H1 (cell line): ENCODE measurements around the gene PGM1. TPM values are rescaled to one million over a fixed set of nuclear protein-coding genes. Genes with fewer than 3 reads are reported as not detected.

Experiments
- CTCF ChIA-PET: fragments of 300-600 bp; sonication (Branson Sonifier 250); formaldehyde crosslinking; loops from one replicate; lab custom pipeline; 2021; ENCODE audit not compliant: partially characterized antibody; lab: Charles Lee
- POLR2A ChIA-PET: fragments of 300-600 bp; sonication (Branson Sonifier 250); formaldehyde crosslinking; loops from one replicate; lab custom pipeline; 2021; ENCODE audit warnings: inconsistent platforms; ENCODE audit not compliant: partially characterized antibody; lab: Charles Lee
- DNase-seq, 2 experiments: peaks; one replicate each; pipeline versions ENCODE4 v3.0.0 to v3.0.0-alpha.2; 2010 to 2022; ENCODE audit warnings: low spot score in 2 of 2, low read depth in 1 of 2, mixed read lengths in 1 of 2
- FAIRE-seq: peaks from 2 replicates; lab custom pipeline; 2011; peaks lifted over from hg19 to GRCh38; lab: Jason Lieb, UNC
- H2AFZ ChIP-seq: 2 replicates; pipeline ENCODE4 v1.8.1; 2012; ENCODE audit warnings: low read length, inconsistent platforms
- H2AK5ac ChIP-seq: 2 replicates; pipeline ENCODE4 v1.6.1; 2013; ENCODE audit warnings: low read depth, low read length
- H2BK120ac ChIP-seq: replicated peaks from 2 replicates; pipeline ENCODE3; 2013; ENCODE audit warnings: low read depth, low read length, inconsistent platforms
- H2BK12ac ChIP-seq: 2 replicates; pipeline ENCODE4 v1.6.1; 2013; ENCODE audit warnings: low read depth, low read length
- H2BK15ac ChIP-seq: 2 replicates; pipeline ENCODE4 v1.6.1; 2013; ENCODE audit warnings: low read length
- H2BK20ac ChIP-seq: 2 replicates; pipeline ENCODE4 v1.6.1; 2013; ENCODE audit warnings: low read length
- H2BK5ac ChIP-seq: 2 replicates; pipeline ENCODE4 v1.6.1; 2013; ENCODE audit warnings: low read depth, low read length
- H3K14ac ChIP-seq: 2 replicates; pipeline ENCODE4 v1.6.1; 2013; ENCODE audit warnings: inconsistent platforms; ENCODE audit not compliant: insufficient read length
- H3K18ac ChIP-seq: 2 replicates; pipeline ENCODE4 v1.6.1; 2013; ENCODE audit warnings: low read length; ENCODE audit errors: extremely low read depth
- H3K23ac ChIP-seq: 2 replicates; pipeline ENCODE4 v1.6.1; 2013; ENCODE audit warnings: inconsistent platforms; ENCODE audit not compliant: insufficient read length
- H3K23me2 ChIP-seq: 2 replicates; pipeline ENCODE4 v1.6.1; 2013; ENCODE audit warnings: low read depth, low read length
- H3K27ac ChIP-seq: 2 replicates; pipeline ENCODE4 v1.6.1; 2011; ENCODE audit warnings: low read depth, low read length, inconsistent platforms
- H3K27me3 ChIP-seq, 4 experiments: replicated peaks in 1 of 4; 1 replicate in 1 of 4; 2 replicates in 3 of 4; pipeline versions ENCODE4 v1.6.1 to v1.8.1; 2011 to 2013; ENCODE audit warnings: low read length in 3 of 4, mild to moderate bottlenecking in 3 of 4, inconsistent platforms in 2 of 4, mixed read lengths in 2 of 4, moderate library complexity in 1 of 4; ENCODE audit not compliant: control insufficient read depth in 3 of 4, insufficient read depth in 3 of 4; ENCODE audit errors: extremely low read depth in 1 of 4
- H3K36me3 ChIP-seq, 4 experiments: 2 replicates each; pipeline versions ENCODE4 v1.6.1 to v1.8.1; 2011 to 2013; ENCODE audit warnings: mild to moderate bottlenecking in 4 of 4, low read length in 3 of 4, moderate library complexity in 2 of 4, control low read depth in 1 of 4, inconsistent platforms in 1 of 4; ENCODE audit not compliant: insufficient read depth in 4 of 4, control insufficient read depth in 2 of 4
- H3K4ac ChIP-seq: replicated peaks from 2 replicates; pipeline ENCODE3; 2013; ENCODE audit warnings: low read length, low read depth, mixed read lengths, inconsistent platforms; ENCODE audit not compliant: insufficient read length
- H3K4me1 ChIP-seq, 4 experiments: replicated peaks in 1 of 4; 1 replicate in 1 of 4; 2 replicates in 3 of 4; pipeline versions ENCODE4 v1.6.1 to v1.8.1; 2011 to 2013; ENCODE audit warnings: low read length in 3 of 4, inconsistent platforms in 2 of 4, mixed read lengths in 1 of 4; ENCODE audit not compliant: insufficient read depth in 4 of 4, control insufficient read depth in 3 of 4
- H3K4me2 ChIP-seq, 2 experiments: 2 replicates each; pipeline versions ENCODE4 v1.6.1 to v1.8.1; 2011 to 2013; ENCODE audit warnings: low read depth in 2 of 2, low read length in 2 of 2, control low read depth in 1 of 2, inconsistent platforms in 1 of 2, mild to moderate bottlenecking in 1 of 2; ENCODE audit not compliant: insufficient read depth in 1 of 2
- H3K4me3 ChIP-seq, 4 experiments: fragments of 200-600, 300-600 bp in 1 of 4; sonication (generic), shearing (Covaris generic), sonication (Bioruptor Twin) in 1 of 4; 2 replicates each; pipeline versions ENCODE4 v1.5.1 to v1.8.1; 2011 to 2016; ENCODE audit warnings: low read length in 4 of 4, low read depth in 3 of 4, control low read depth in 2 of 4, inconsistent platforms in 2 of 4, mild to moderate bottlenecking in 2 of 4, mixed read lengths in 1 of 4, moderate library complexity in 1 of 4; ENCODE audit not compliant: insufficient read depth in 2 of 4; ENCODE audit errors: extremely low read depth in 1 of 4
- H3K56ac ChIP-seq: replicated peaks from 2 replicates; pipeline ENCODE3; 2013; ENCODE audit warnings: low read depth, mild to moderate bottlenecking, mixed read lengths, low read length, inconsistent platforms; ENCODE audit not compliant: insufficient read length
- H3K79me1 ChIP-seq: 2 replicates; pipeline ENCODE4 v1.6.1; 2013; ENCODE audit warnings: low read depth, low read length, control low read depth
- H3K79me2 ChIP-seq, 2 experiments: 2 replicates each; pipeline versions ENCODE4 v1.6.1 to v1.8.1; 2012 to 2013; ENCODE audit warnings: low read length in 2 of 2, mild to moderate bottlenecking in 2 of 2, inconsistent platforms in 1 of 2; ENCODE audit not compliant: insufficient read depth in 2 of 2, control insufficient read depth in 1 of 2
- H3K9ac ChIP-seq, 4 experiments: replicated peaks in 1 of 4; 1 replicate in 1 of 4; 2 replicates in 3 of 4; pipeline versions ENCODE4 v1.6.1 to v1.8.1; 2011 to 2013; ENCODE audit warnings: low read depth in 3 of 4, low read length in 3 of 4, control low read depth in 2 of 4, mild to moderate bottlenecking in 2 of 4, moderate library complexity in 2 of 4, inconsistent platforms in 1 of 4; ENCODE audit errors: extremely low read depth in 1 of 4
- H3K9me3 ChIP-seq, 2 experiments: 2 replicates each; pipeline versions ENCODE4 v1.6.1 to v1.8.1; 2012 to 2013; ENCODE audit warnings: mild to moderate bottlenecking in 2 of 2, moderate library complexity in 2 of 2, control low read depth in 1 of 2, inconsistent platforms in 1 of 2, low read depth in 1 of 2, low read length in 1 of 2, mixed read lengths in 1 of 2; ENCODE audit not compliant: insufficient read depth in 2 of 2
- H4K20me1 ChIP-seq, 2 experiments: replicated peaks in 1 of 2; 2 replicates each; pipeline versions ENCODE3 to v1.8.1; 2011 to 2013; ENCODE audit warnings: inconsistent platforms in 2 of 2, low read length in 2 of 2, mild to moderate bottlenecking in 1 of 2; ENCODE audit not compliant: insufficient read depth in 2 of 2, control insufficient read depth in 1 of 2
- H4K5ac ChIP-seq: 2 replicates; pipeline ENCODE4 v1.6.1; 2013; ENCODE audit warnings: low read length, low read depth, mixed read lengths, inconsistent platforms; ENCODE audit not compliant: insufficient read length
- H4K8ac ChIP-seq: 2 replicates; pipeline ENCODE4 v1.8.0; 2013; ENCODE audit warnings: mild to moderate bottlenecking, moderate library complexity, low read length, inconsistent platforms; ENCODE audit not compliant: insufficient read depth; ENCODE audit errors: extremely low read depth
- H4K91ac ChIP-seq: replicated peaks from 2 replicates; pipeline ENCODE3; 2013; ENCODE audit warnings: low read length, mixed read lengths, inconsistent platforms; ENCODE audit not compliant: insufficient read length
- CEBPB ChIP-seq: IDR thresholded peaks from 2 replicates; pipeline ENCODE4 v1.6.1; 2012; ENCODE audit warnings: low read depth, low read length
- CREB1 ChIP-seq: IDR thresholded peaks from 2 replicates; pipeline ENCODE4 v1.6.1; 2012; ENCODE audit warnings: inconsistent platforms
- GABPA ChIP-seq: IDR thresholded peaks from 2 replicates; pipeline ENCODE4 v1.6.1; 2011; ENCODE audit warnings: mild to moderate bottlenecking, low read length, moderate library complexity, borderline replicate concordance; ENCODE audit not compliant: insufficient read depth
- KDM1A ChIP-seq: fragments of 200-600, 300-600 bp; sonication (generic); IDR thresholded peaks from 2 replicates; pipeline ENCODE4 v1.7.1; 2016; ENCODE audit warnings: mild to moderate bottlenecking, low read length, borderline replicate concordance
- RAD21 ChIP-seq, 2 experiments: IDR thresholded peaks in 1 of 2; conservative IDR thresholded peaks in 1 of 2; 2 replicates each; pipeline ENCODE4 v1.6.1; 2011; ENCODE audit warnings: low read depth in 2 of 2, low read length in 2 of 2, improper control_type of control experiment in 1 of 2, inconsistent platforms in 1 of 2, mild to moderate bottlenecking in 1 of 2, moderate library complexity in 1 of 2
- RFX5 ChIP-seq: IDR thresholded peaks from 2 replicates; pipeline ENCODE4 v1.6.1; 2011; ENCODE audit warnings: low read depth, low read length, improper control_type of control experiment, borderline replicate concordance
- RNF2 ChIP-seq: fragments of 200-900, 300-1000 bp; sonication (generic); IDR thresholded peaks from 2 replicates; pipeline ENCODE4 v1.7.1; 2016; ENCODE audit warnings: borderline replicate concordance, low read depth, mild to moderate bottlenecking, antibody characterized with exemption, low read length; ENCODE audit not compliant: poor library complexity, severe bottlenecking; ENCODE audit errors: missing control alignments
- SIX5 ChIP-seq: IDR thresholded peaks from 2 replicates; pipeline ENCODE4 v1.6.1; 2011; ENCODE audit warnings: mild to moderate bottlenecking, low read depth, low read length
- SP4 ChIP-seq: IDR thresholded peaks from 2 replicates; pipeline ENCODE4 v1.6.1; 2012; ENCODE audit warnings: low read length, inconsistent platforms
- ZNF274 ChIP-seq: IDR thresholded peaks from 2 replicates; pipeline ENCODE4 v1.7.0; 2012; ENCODE audit warnings: low read length, borderline replicate concordance; ENCODE audit errors: extremely low read depth
- WGBS, 2 experiments: shearing (Covaris generic) in 1 of 2; methylation state at CpG; one replicate each; pipeline versions ENCODE4 v1.1.6 to v1.1.7; 2013 to 2015; ENCODE audit warnings: low lambda C conversion rate in 2 of 2, mixed read lengths in 2 of 2, inconsistent platforms in 1 of 2, low coverage in 1 of 2, missing lambda C conversion rate in 1 of 2; ENCODE audit not compliant: insufficient replicate concordance in 2 of 2, insufficient coverage in 1 of 2, insufficient read length in 1 of 2; ENCODE audit errors: extremely low coverage in 1 of 2, missing lambda C conversion rate in 1 of 2; 5-methylcytosine and 5-hydroxymethylcytosine counted together
- polyA plus RNA-seq, 7 experiments: library from polyadenylated mRNA; depleted of rRNA in 3 of 7; stranded (reverse) in 5 of 7; unstranded in 2 of 7; fragments of >200 nt in 5 of 7; fragments of 200-250 nt in 2 of 7; gene quantifications; 1 replicate in 5 of 7; 2 replicates in 1 of 7; 4 replicates in 1 of 7; pipeline versions ENCODE4 v1.2.1 to v1.2.3, GENCODE V29; 2011 to 2013; ENCODE audit warnings: missing spikeins in 2 of 7, mixed read lengths in 2 of 7
- total RNA-seq: library from RNA; stranded (reverse); fragmentation: NEBNext Ultra II Directional; extraction: Animal tissue kit (Norgen Biotek cat#: 25700); gene quantifications from 2 replicates; pipeline ENCODE4 v1.2.1, GENCODE V29; 2021
- TF ChIP-seq, protein P1 (sequence below): IDR thresholded peaks from 2 replicates; pipeline ENCODE4 v1.6.1; 2011; ENCODE audit warnings: low read length, improper control_type of control experiment

The PGM1 gene
- total and polyA plus RNA-seq, 2 of the 8 experiments (the other 6 are each of a cell fraction or from before 2014, with no cell fraction given): 33.0 to 65.4 TPM

- Histone ChIP-seq H3K4me1 (no peaks in the 10 kb centered on the region), H2BK15ac (peak overlapping the region; percentile 46; the same call in 1 of the 2 replicates), H4K91ac (peak overlapping the region; percentile 7), H3K79me1 (no peaks in the 10 kb centered on the region), H4K8ac (no peak overlapping the region), H3K9me3 (no peaks in the 10 kb centered on the region), H3K27ac (no peak overlapping the region), H3K18ac (no peak overlapping the region), H4K20me1 (no peaks in the 10 kb centered on the region), H3K9ac (no peak overlapping the region), H3K23ac (no peak overlapping the region), H2BK12ac (no peak overlapping the region), H2AFZ (no peak overlapping the region), H2BK20ac (no peak overlapping the region), H3K4ac (no peak overlapping the region), H3K4me3 (no peak overlapping the region), H2AK5ac (no peak overlapping the region), H3K4me2 (no peak overlapping the region), H3K56ac (no peak overlapping the region), H4K5ac (no peak overlapping the region), H3K27me3 (no peaks in the 10 kb centered on the region), H2BK120ac (no peak overlapping the region), H3K23me2 (peaks cover 5% of the 10 kb centered on the region; the same call in 1 of the 2 replicates), H2BK5ac (no peak overlapping the region), H3K79me2 (no peaks in the 10 kb centered on the region), H3K36me3 (no peaks in the 10 kb centered on the region), H3K14ac (no peak overlapping the region)
- CTCF ChIA-PET: interaction anchor here (0.6 to 3.9 kb wide), 68 partner anchors 9 to 555 kb away, joined by 3 to 51 read pairs (median 5); no protein-coding TSS in a partner anchor
- POLR2A ChIA-PET: interaction anchor here (0.6 to 1.1 kb wide), 4 partner anchors 14 to 161 kb away, joined by 3 to 4 read pairs (median 4); no protein-coding TSS in a partner anchor
- no peak for FAIRE-seq
- DNase-seq: no peak
- 82% methylated on average over 6 of the region's 6 CpGs; no CpG with 5 or more reads in 1 of the 2 experiments for WGBS, 2 experiments
- TF ChIP-seq, protein P1, sequence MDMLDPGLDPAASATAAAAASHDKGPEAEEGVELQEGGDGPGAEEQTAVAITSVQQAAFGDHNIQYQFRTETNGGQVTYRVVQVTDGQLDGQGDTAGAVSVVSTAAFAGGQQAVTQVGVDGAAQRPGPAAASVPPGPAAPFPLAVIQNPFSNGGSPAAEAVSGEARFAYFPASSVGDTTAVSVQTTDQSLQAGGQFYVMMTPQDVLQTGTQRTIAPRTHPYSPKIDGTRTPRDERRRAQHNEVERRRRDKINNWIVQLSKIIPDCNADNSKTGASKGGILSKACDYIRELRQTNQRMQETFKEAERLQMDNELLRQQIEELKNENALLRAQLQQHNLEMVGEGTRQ: no peak
- TF ChIP-seq GABPA (no peak), KDM1A (no peak), CREB1 (no peak), RAD21 (IDR thresholded peaks at IDR 0.05 in 1 of 2, conservative IDR thresholded peaks at IDR 0.05 in 1 of 2; ENCODE audit: low read depth in 2 of 2, low read length in 2 of 2) (no peak), CEBPB (no peak), ZNF274 (no peak), RNF2 (no peak), RFX5 (no peak), SIX5 (no peak), SP4 (no peak)
Observed at GRCh38 chr1:63690966-63691700, 97.9 kb downstream of the PGM1 start.
